Measurements from ENCODE around the gene ACSS1.

DNA sequence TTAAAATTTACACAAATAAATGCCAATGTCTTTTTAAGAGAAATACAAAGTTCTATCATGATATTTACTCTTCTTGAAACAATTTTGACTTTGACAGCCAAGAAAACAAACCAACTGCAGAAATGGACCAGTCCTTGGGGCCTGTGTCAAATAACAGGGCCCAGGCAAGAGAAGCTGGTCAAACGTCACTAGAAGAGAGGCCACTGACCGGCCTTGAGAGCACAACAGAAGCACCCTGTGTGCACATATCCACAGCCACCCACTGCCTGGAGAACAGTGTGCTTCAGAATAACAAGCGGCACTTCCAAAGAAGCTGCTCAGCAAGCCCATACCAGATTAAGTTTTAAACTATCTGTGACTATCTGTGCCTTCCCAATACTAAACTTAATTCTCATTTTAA lies 80.1 kb downstream of the ACSS1 start:
- TF ChIP-seq, protein P1, sequence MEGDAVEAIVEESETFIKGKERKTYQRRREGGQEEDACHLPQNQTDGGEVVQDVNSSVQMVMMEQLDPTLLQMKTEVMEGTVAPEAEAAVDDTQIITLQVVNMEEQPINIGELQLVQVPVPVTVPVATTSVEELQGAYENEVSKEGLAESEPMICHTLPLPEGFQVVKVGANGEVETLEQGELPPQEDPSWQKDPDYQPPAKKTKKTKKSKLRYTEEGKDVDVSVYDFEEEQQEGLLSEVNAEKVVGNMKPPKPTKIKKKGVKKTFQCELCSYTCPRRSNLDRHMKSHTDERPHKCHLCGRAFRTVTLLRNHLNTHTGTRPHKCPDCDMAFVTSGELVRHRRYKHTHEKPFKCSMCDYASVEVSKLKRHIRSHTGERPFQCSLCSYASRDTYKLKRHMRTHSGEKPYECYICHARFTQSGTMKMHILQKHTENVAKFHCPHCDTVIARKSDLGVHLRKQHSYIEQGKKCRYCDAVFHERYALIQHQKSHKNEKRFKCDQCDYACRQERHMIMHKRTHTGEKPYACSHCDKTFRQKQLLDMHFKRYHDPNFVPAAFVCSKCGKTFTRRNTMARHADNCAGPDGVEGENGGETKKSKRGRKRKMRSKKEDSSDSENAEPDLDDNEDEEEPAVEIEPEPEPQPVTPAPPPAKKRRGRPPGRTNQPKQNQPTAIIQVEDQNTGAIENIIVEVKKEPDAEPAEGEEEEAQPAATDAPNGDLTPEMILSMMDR (IDR thresholded peaks at IDR 0.05), result no peak
- no peak for TF ChIP-seq POLR2A (IDR thresholded peaks at IDR 0.05)
